Neural progenitor cell (in vitro differentiated cells): Measurements from ENCODE around the gene ANK3. TPM values are rescaled to one million over a fixed set of nuclear protein-coding genes. Genes with fewer than 3 reads are reported as not detected.

Experiments used
- DNase-seq: peaks from one replicate; pipeline ENCODE4 v3.0.0-alpha.2; 2016; ENCODE audit warnings: low spot score
- H2AFZ ChIP-seq: fragments of 200-600 bp; sonication (generic); replicated peaks from 2 replicates; pipeline ENCODE4 v1.6.1; 2016; ENCODE audit warnings: antibody characterized with exemption
- H3F3A ChIP-seq: fragments of 200-600 bp; sonication (generic); 2 replicates; pipeline ENCODE4 v1.6.1; 2016; ENCODE audit warnings: antibody characterized with exemption, low read depth
- H3K27ac ChIP-seq: fragments of 200-600 bp; sonication (generic); 2 replicates; pipeline ENCODE4 v1.5.1; 2016; ENCODE audit warnings: mild to moderate bottlenecking
- H3K27me3 ChIP-seq: fragments of 200-600 bp; sonication (generic); 2 replicates; pipeline ENCODE4 v1.6.1; 2016; ENCODE audit warnings: mild to moderate bottlenecking, moderate library complexity
- H3K36me3 ChIP-seq: fragments of 200-600 bp; sonication (generic); 2 replicates; pipeline ENCODE4 v1.5.1; 2016
- H3K4me1 ChIP-seq: fragments of 200-600 bp; sonication (generic); 2 replicates; pipeline ENCODE4 v1.6.1; 2016; ENCODE audit warnings: mixed run types
- H3K4me2 ChIP-seq: fragments of 200-600 bp; sonication (generic); 2 replicates; pipeline ENCODE4 v1.6.1; 2016
- H3K4me3 ChIP-seq: fragments of 200-600 bp; sonication (generic); 2 replicates; pipeline ENCODE4 v1.5.1; 2016
- H3K79me2 ChIP-seq: fragments of 200-600 bp; sonication (generic); 2 replicates; pipeline ENCODE4 v1.6.1; 2016; ENCODE audit warnings: low read depth
- H3K9ac ChIP-seq: fragments of 200-600 bp; sonication (generic); 2 replicates; pipeline ENCODE4 v1.6.1; 2016
- H3K9me3 ChIP-seq: fragments of 200-600 bp; sonication (generic); 2 replicates; pipeline ENCODE4 v1.5.1; 2016; ENCODE audit warnings: low read depth
- H4K20me1 ChIP-seq: fragments of 200-600 bp; sonication (generic); 2 replicates; pipeline ENCODE4 v1.6.1; 2016; ENCODE audit warnings: low read depth
- H3K27ac Mint-ChIP-seq: 3 replicates; pipeline ENCODE4 v1.8.0; 2021; ENCODE audit warnings: mixed read lengths
- H3K27me3 Mint-ChIP-seq: 2 replicates; pipeline ENCODE4 v1.8.0; 2022; ENCODE audit warnings: low read depth, mild to moderate bottlenecking, inconsistent platforms, moderate library complexity, mixed read lengths; ENCODE audit not compliant: insufficient read depth
- H3K36me3 Mint-ChIP-seq: 3 replicates; pipeline ENCODE4 v1.8.0; 2021; ENCODE audit warnings: mixed read lengths
- H3K4me1 Mint-ChIP-seq: 3 replicates; pipeline ENCODE4 v1.8.0; 2021; ENCODE audit warnings: mixed read lengths
- H3K4me3 Mint-ChIP-seq: 3 replicates; pipeline ENCODE4 v1.8.0; 2021; ENCODE audit warnings: mild to moderate bottlenecking, moderate library complexity, mixed read lengths
- H3K9me3 Mint-ChIP-seq: 3 replicates; pipeline ENCODE4 v1.8.0; 2020; ENCODE audit warnings: mixed read lengths
- EZH2 ChIP-seq: fragments of 200-600 bp; sonication (generic); IDR thresholded peaks from 2 replicates; pipeline ENCODE4 v1.6.1; 2017; ENCODE audit warnings: antibody characterized with exemption, mild to moderate bottlenecking, moderate library complexity
- EZH2phosphoT487 ChIP-seq: fragments of 200-600 bp; sonication (generic); IDR thresholded peaks from 2 replicates; pipeline ENCODE4 v1.6.1; 2017; ENCODE audit warnings: antibody characterized with exemption
- total RNA-seq: library from RNA; depleted of rRNA; stranded (reverse); fragments of >200 nt; gene quantifications from 2 replicates; pipeline ENCODE4 v1.2.3, GENCODE V29; 2015; ENCODE audit warnings: low replicate concordance
- TF ChIP-seq, protein P1 (sequence below): fragments of 200-600 bp; sonication (generic); IDR thresholded peaks from 2 replicates; pipeline ENCODE4 v1.5.1; 2017; ENCODE audit warnings: antibody characterized with exemption, mild to moderate bottlenecking

The ANK3 gene
- total RNA-seq, 1 donor from 2014 or later = 54.1 TPM

DNA sequence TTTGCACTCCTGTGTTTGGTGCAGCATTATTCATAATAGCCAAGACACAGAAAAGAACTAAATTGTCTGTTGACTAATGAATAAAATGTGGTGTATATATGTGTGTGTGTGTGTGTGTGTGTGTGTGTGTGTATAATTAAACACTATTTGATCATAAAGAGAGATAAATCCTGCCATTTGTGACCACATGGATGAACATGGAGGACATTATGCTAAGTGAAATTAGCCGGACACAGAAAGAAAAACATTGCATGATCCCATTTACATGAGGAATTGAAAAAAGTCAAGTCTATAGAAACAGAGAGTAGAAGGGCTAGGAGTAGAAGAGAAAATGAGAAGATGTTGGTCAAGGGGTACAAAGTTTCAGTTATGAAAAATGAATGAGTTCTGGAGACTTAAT lies 85.9 kb downstream of the ANK3 start:
- no peaks in the 10 kb centered on the region for H3K36me3 Mint-ChIP-seq
- Histone ChIP-seq H3K9ac (no peak overlapping the region), H3K27ac (no peak overlapping the region)

DNA sequence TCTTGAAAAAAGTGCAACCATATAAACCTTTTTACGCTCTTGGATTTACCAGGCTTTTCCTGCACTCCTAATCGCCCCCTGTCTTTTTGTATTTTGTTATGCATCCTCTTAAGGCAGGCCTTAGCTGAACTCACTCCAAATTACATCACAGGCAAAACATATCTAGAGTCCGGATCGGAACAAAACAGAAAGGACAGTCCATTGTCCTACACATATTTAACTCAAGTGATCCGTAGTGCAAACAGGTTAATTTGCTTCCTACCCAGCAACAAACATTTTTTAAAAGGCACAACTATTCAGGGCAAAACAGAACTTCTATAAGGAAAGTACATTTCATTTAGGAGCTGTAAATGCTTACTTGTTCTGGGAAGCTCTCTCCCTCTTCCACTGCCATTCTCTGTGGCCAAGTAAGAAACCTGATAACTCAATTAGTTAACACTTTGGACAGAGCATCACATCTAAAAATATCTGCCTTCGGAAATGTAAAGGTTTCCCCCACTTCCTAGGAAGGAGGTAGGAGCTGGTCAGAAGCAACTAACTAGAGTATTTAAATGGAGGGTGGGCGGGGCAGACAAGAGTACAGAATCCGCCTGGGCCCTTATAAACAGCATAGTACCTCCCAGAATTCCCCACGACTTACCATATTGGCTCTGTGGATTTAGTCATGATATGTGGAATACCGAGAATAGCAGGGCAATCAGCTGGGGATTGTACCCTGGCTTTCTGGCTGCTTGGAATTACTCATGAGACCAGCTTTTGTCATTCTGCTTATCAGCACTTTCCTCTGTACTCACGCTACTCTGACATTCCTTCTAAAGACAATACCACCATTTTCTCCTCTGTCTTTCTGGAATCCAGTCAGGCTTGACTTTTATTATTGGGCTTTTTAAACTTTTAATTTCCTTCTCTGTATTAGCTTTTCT lies 89.5 kb downstream of the ANK3 start:
- H3K4me3 Mint-ChIP-seq = no peak overlapping the region
- Histone ChIP-seq H3K9me3 (no peaks in the 10 kb centered on the region), H4K20me1 (no peaks in the 10 kb centered on the region), H3K79me2 (no peaks in the 10 kb centered on the region), H3K4me2 (peak overlapping the region; percentile 28), H3K27ac (no peak overlapping the region), H2AFZ (peak overlapping the region; percentile 86), H3F3A (no peaks in the 10 kb centered on the region), H3K4me3 (no peak overlapping the region), H3K9ac (no peak overlapping the region), H3K27me3 (no peaks in the 10 kb centered on the region), H3K36me3 (no peaks in the 10 kb centered on the region), H3K4me1 (peaks cover 9% of the 10 kb centered on the region)
- no peaks in the 10 kb centered on the region for H3K36me3 Mint-ChIP-seq
- DNase-seq = peak; percentile 65
- H3K27ac Mint-ChIP-seq = no peak overlapping the region
- H3K4me1 Mint-ChIP-seq = peaks cover 16% of the 10 kb centered on the region
- no peaks in the 10 kb centered on the region for H3K9me3 Mint-ChIP-seq
- TF ChIP-seq EZH2phosphoT487 (no peak), EZH2 (no peak)
- TF ChIP-seq, protein P1, sequence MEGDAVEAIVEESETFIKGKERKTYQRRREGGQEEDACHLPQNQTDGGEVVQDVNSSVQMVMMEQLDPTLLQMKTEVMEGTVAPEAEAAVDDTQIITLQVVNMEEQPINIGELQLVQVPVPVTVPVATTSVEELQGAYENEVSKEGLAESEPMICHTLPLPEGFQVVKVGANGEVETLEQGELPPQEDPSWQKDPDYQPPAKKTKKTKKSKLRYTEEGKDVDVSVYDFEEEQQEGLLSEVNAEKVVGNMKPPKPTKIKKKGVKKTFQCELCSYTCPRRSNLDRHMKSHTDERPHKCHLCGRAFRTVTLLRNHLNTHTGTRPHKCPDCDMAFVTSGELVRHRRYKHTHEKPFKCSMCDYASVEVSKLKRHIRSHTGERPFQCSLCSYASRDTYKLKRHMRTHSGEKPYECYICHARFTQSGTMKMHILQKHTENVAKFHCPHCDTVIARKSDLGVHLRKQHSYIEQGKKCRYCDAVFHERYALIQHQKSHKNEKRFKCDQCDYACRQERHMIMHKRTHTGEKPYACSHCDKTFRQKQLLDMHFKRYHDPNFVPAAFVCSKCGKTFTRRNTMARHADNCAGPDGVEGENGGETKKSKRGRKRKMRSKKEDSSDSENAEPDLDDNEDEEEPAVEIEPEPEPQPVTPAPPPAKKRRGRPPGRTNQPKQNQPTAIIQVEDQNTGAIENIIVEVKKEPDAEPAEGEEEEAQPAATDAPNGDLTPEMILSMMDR = no peak
- H3K27me3 Mint-ChIP-seq = peaks cover 2% of the 10 kb centered on the region

More for the DNA sequence above, 85.9 kb downstream of the ANK3 start:
- TF ChIP-seq, protein P1 = no peak
- TF ChIP-seq EZH2 (no peak), EZH2phosphoT487 (no peak)
- Histone ChIP-seq H2AFZ (no peak overlapping the region), H3K4me3 (no peak overlapping the region), H3K4me1 (peaks cover 9% of the 10 kb centered on the region), H3K4me2 (no peak overlapping the region), H3K79me2 (no peaks in the 10 kb centered on the region), H3F3A (no peaks in the 10 kb centered on the region), H3K9me3 (no peaks in the 10 kb centered on the region), H3K27me3 (no peaks in the 10 kb centered on the region), H4K20me1 (no peaks in the 10 kb centered on the region), H3K36me3 (no peaks in the 10 kb centered on the region)
- peaks cover 2% of the 10 kb centered on the region for H3K27me3 Mint-ChIP-seq
- H3K9me3 Mint-ChIP-seq = no peaks in the 10 kb centered on the region
- H3K4me1 Mint-ChIP-seq = peaks cover 15% of the 10 kb centered on the region
- H3K4me3 Mint-ChIP-seq = no peak overlapping the region
- DNase-seq = no peak
- H3K27ac Mint-ChIP-seq = no peak overlapping the region

DNA sequence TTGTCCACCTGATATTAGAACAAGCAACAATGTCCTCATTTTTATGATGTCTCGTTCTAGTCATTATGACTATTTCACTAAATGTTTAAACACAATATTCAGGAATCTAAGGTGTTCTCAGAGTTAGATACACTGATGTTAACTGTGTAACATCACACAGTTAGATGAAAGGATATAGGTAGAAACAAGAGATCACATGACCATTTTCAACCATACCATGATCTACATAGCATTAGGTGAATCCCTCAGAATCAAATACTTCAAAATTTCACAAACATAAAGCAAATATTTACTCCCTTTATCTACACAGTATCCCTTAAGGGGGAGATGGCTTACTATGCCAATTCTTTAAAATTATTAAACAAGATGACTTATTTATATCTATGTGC lies 90.3 kb downstream of the ANK3 start:
- Histone ChIP-seq H3K9me3 (no peaks in the 10 kb centered on the region), H4K20me1 (no peaks in the 10 kb centered on the region), H3K27ac (no peak overlapping the region), H3K36me3 (no peaks in the 10 kb centered on the region), H3F3A (no peaks in the 10 kb centered on the region), H3K27me3 (no peaks in the 10 kb centered on the region), H3K4me2 (no peak overlapping the region), H3K79me2 (no peaks in the 10 kb centered on the region), H3K4me3 (no peak overlapping the region), H2AFZ (no peak overlapping the region), H3K9ac (no peak overlapping the region), H3K4me1 (peaks cover 9% of the 10 kb centered on the region)
- H3K27ac Mint-ChIP-seq = no peak overlapping the region
- peaks cover 15% of the 10 kb centered on the region for H3K4me1 Mint-ChIP-seq
- peaks cover 2% of the 10 kb centered on the region for H3K27me3 Mint-ChIP-seq
- no peak for DNase-seq
- TF ChIP-seq, protein P1 = no peak
- TF ChIP-seq EZH2phosphoT487 (no peak), EZH2 (no peak)
- no peaks in the 10 kb centered on the region for H3K9me3 Mint-ChIP-seq
- H3K4me3 Mint-ChIP-seq = no peak overlapping the region
- no peaks in the 10 kb centered on the region for H3K36me3 Mint-ChIP-seq
